ENCODE data around the gene ZCCHC17. TPM values are rescaled to one million over a fixed set of nuclear protein-coding genes. Genes with fewer than 3 reads are reported as not detected.

The ZCCHC17 gene
- total RNA-seq, 2 donors from 2014 or later, result 13.1 to 21.7 TPM

DNA sequence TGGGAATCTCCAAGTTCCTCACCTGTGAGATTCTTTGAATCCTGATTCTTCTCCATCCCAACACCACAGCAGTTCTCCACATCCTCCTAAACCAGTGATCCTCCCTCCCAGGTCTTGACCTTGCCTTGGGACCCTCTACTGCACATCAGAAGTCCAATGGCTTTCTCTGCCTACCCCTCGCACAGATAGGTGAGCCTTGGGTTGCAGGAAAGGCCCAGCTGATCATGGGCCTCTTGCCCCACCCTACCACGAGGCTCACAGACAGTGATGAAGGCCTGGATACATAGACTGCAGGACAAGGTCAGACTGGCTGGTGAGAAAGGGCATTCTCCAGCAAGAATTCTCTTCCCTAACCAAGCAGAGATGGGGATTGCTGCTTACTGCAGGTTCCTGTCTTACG is 75.2 kb downstream of the ZCCHC17 start:
- Histone ChIP-seq H3K4me3 (peak overlapping the region; percentile 81), H3K9me3 (no peaks in the 10 kb centered on the region), H3K4me1 (ENCODE audit: control insufficient read depth in 1 of 2, low read depth in 2 of 2) (peaks cover 27 to 83% of the 10 kb centered on the region in 2 donors), H3K27me3 (replicated peaks; ENCODE audit: insufficient read depth) (no peaks in the 10 kb centered on the region), H3K36me3 (peaks cover 4% of the 10 kb centered on the region), H3K27ac (peak overlapping the region; percentile 88 to 94)
- DNase-seq (ENCODE audit: low spot score) (no peak), ATAC-seq (ENCODE audit: insufficient number of reproducible peaks, low FRiP score, low read depth) (no peak)
- TF ChIP-seq, protein P1, sequence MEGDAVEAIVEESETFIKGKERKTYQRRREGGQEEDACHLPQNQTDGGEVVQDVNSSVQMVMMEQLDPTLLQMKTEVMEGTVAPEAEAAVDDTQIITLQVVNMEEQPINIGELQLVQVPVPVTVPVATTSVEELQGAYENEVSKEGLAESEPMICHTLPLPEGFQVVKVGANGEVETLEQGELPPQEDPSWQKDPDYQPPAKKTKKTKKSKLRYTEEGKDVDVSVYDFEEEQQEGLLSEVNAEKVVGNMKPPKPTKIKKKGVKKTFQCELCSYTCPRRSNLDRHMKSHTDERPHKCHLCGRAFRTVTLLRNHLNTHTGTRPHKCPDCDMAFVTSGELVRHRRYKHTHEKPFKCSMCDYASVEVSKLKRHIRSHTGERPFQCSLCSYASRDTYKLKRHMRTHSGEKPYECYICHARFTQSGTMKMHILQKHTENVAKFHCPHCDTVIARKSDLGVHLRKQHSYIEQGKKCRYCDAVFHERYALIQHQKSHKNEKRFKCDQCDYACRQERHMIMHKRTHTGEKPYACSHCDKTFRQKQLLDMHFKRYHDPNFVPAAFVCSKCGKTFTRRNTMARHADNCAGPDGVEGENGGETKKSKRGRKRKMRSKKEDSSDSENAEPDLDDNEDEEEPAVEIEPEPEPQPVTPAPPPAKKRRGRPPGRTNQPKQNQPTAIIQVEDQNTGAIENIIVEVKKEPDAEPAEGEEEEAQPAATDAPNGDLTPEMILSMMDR (IDR thresholded peaks at IDR 0.05), result no peak

DNA sequence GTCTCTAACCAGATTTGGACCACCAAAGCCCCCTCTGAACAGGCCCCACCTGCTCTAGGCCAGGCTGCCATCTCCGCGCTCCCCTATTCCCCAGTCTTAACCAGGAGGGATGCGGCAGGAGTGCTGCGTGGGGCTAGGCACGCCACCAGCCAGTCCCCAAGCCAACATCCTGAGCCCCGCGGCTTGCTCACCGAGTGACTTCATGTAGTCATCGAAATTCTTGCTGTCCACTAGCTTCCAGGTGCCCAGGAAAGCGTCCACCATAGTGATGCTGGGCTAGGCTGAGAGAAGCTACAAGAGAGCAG is 75.9 kb downstream of the ZCCHC17 start:
- Histone ChIP-seq H3K27me3 (replicated peaks; ENCODE audit: insufficient read depth) (no peaks in the 10 kb centered on the region), H3K9me3 (no peaks in the 10 kb centered on the region), H3K4me1 (ENCODE audit: control insufficient read depth in 1 of 2, low read depth in 2 of 2) (peaks cover 27 to 83% of the 10 kb centered on the region in 2 donors), H3K4me3 (peak overlapping the region; percentile 81), H3K36me3 (no peaks in the 10 kb centered on the region), H3K27ac (peak overlapping the region; percentile 88 to 94)
- ATAC-seq (ENCODE audit: insufficient number of reproducible peaks, low FRiP score, low read depth) (no peak), DNase-seq (ENCODE audit: low spot score) (no peak)
- TF ChIP-seq, protein P1 (IDR thresholded peaks at IDR 0.05), result no peak

DNA sequence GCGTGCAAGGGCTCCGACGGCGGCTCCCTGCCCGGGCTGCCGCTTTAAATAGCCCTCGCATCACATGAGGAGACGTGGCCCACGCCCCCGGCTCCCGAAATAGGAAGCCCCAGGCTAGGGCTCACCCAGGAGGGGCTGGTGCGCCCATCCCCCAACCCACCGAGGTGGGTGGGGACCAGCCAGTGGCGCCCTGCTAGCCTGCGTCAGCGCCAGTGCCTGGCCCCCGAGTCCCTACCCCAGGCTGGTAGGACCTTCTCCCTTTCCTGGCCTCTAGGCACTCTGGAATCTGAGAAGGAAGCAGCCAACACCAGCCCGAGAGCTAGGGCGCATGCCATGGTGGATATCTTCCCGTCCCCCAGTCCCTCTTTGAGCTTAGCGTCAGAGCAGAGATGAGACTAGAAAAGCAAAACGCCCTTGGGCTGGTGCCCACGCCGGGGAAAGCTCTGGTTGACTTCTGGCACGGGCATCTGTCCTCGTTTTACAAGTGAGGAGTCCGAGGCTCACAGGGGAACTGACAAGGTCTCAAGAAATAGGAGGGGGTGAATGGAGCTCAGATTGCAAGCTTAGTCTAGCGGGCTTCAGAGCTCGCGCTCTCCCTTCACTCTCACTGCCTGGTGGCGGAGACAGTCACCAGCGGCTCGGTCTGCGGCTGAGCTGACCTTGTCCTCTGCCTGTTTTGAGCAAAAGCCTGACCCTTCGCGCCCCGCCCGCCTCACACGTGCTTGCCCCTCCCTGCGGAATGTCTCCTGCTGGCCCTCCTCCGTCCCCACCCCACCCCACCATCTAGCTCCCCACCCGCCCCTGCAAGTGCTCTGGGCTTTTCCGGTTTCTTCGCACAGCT is 76.4 kb downstream of the ZCCHC17 start, which contains the start of gene FABP3:
FABP3 (minus strand) TSS at position 21 of the 841 bp plus-strand sequence. CDS start 62 bp downstream, outside the sequence.
- ATAC-seq (ENCODE audit: insufficient number of reproducible peaks, low FRiP score, low read depth) (peak; percentile 60), DNase-seq (ENCODE audit: low spot score) (peak; percentile 52)
- H3K27me3 ChIP-seq (replicated peaks; ENCODE audit: insufficient read depth), result no peaks in the 10 kb centered on the region
- H3K36me3 ChIP-seq, result no peaks in the 10 kb centered on the region
- H3K27ac ChIP-seq, result peak within 1 kb of the TSS; percentile 88 to 94
- TF ChIP-seq, protein P1 (IDR thresholded peaks at IDR 0.05), result no peak
- H3K4me1 ChIP-seq (ENCODE audit: control insufficient read depth in 1 of 2, low read depth in 2 of 2), result peaks cover 27 to 78% of the 10 kb centered on the region in 2 donors
- peak within 1 kb of the TSS; percentile 81 for H3K4me3 ChIP-seq
- no peaks in the 10 kb centered on the region for H3K9me3 ChIP-seq

GRCh38 chr1:31373897-31374486 is 77.2 kb downstream of the ZCCHC17 start:
- Histone ChIP-seq H3K9me3 (no peaks in the 10 kb centered on the region), H3K4me1 (ENCODE audit: control insufficient read depth in 1 of 2, low read depth in 2 of 2) (peaks cover 25 to 71% of the 10 kb centered on the region in 2 donors), H3K27me3 (replicated peaks; ENCODE audit: insufficient read depth) (no peaks in the 10 kb centered on the region), H3K27ac (peak overlapping the region; percentile 88 to 94), H3K36me3 (no peaks in the 10 kb centered on the region), H3K4me3 (peak overlapping the region; percentile 81)
- ATAC-seq (ENCODE audit: insufficient number of reproducible peaks, low FRiP score, low read depth), result no peak
- TF ChIP-seq, protein P1 (IDR thresholded peaks at IDR 0.05), result no peak
- DNase-seq (ENCODE audit: low spot score), result no peak

- Histone ChIP-seq H3K9me3 (no peaks in the 10 kb centered on the region), H3K27ac (peak overlapping the region; percentile 88 to 94), H3K4me3 (no peak overlapping the region), H3K27me3 (replicated peaks; ENCODE audit: insufficient read depth) (no peaks in the 10 kb centered on the region), H3K4me1 (ENCODE audit: control insufficient read depth in 1 of 2, low read depth in 2 of 2) (peaks cover 24 to 64% of the 10 kb centered on the region in 2 donors), H3K36me3 (no peaks in the 10 kb centered on the region)
- TF ChIP-seq, protein P1 (IDR thresholded peaks at IDR 0.05), result no peak
- DNase-seq (ENCODE audit: low spot score), result peak; percentile 47
- ATAC-seq (ENCODE audit: insufficient number of reproducible peaks, low FRiP score, low read depth), result peak; percentile 34
Observed at GRCh38 chr1:31374511-31375196, 77.8 kb downstream of the ZCCHC17 start.
